HG02763 (cell line): Measurements from ENCODE around the gene MAGOHB.
"Not testable (repeated sequence)": the region's sequence is repeated elsewhere in the genome, so short reads cannot be mapped to it uniquely, and the experiment has no call there.

Source experiments
- ATAC-seq: cut with Tn5 transposase; IDR thresholded peaks from one replicate; pipeline ENCODE4 v1.9.1; 2021; ENCODE audit warnings: mild to moderate bottlenecking, moderate library complexity; ENCODE audit not compliant: unreplicated experiment

The MAGOHB gene

DNA sequence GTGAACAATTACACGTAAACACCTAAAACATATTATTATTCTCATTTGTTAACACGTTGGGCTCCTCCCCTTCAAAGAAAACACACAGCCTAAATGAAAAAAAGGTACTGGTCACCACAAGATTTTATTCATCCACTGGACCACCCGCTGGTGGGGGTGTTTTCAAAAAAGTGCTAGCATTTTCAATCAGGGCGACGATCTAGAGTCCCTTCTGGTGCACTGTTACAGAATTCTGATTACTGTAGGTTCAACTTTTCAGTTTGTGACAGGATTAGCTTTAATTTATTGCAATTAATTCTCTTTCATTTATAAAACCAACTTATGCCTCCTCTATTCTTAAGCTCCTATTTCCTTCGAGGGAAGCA is 443 bp downstream of the MAGOHB start:
- ATAC-seq: peak; percentile 4

DNA sequence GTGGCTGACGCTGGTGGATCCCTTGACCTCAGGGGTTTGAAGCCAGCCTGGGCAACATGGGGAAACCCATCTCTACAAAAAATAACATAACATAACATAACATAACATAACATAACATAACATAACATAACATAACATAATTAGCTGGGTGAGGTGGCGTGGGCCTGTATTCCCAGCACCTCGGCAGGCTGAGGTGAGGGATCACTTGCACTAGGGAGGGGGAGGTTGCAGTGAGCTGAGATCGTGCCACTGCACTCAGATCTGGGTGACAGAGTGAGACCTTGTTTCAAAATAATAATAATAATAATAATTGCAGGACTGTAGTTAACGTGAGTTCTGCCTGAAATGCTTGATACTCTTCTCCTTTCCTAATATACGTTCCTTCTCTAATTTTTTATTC is 1.3 kb downstream of the MAGOHB start:
- ATAC-seq: no peak

- ATAC-seq: not testable (repeated sequence)
Measured at GRCh38 chr12:10611258-10611657, 2.2 kb downstream of the MAGOHB start.

DNA sequence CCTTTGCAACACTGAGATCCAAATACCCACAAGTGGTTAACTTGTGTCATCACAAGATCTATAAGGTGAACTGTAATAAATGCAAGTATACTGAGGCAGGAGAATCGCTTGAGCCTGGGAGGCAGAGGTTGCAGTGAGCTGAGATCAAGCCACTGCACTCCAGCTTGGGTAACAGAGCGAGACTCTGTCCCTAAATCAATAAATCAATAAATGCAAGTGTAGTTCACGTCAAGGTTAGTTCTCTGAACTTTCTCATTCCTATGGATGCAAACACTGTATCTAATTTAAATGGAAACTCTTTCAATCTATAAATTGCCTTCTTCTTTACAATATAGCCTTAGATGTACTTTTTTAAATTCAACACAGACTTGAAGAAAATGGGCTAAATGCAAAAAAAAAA is 3.2 kb downstream of the MAGOHB start:
- no peak for ATAC-seq

- no peak for ATAC-seq
Measured at GRCh38 chr12:10607885-10608458, 5.4 kb downstream of the MAGOHB start.

- no peak for ATAC-seq
Measured at GRCh38 chr12:10601860-10602259, 11.5 kb downstream of the MAGOHB start.

DNA sequence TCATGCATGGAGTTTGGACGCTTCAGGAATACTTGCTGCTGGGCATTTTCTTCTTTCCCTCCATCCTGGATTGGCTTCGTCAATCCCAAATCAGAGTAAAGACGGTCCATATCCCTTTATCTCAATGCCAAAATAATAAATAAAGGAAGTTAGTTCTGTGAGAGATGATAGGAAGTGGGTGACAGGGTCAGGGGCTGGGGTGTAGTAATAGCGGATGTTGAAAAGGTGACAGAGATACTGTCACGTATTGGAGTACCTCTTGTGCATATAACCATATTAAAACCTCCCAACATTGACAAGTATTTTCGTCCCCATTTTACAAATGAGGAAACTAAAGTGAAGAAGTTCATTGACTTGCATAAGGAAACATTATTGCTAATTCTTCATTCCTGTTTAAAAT is 12.4 kb downstream of the MAGOHB start:
- no peak for ATAC-seq

DNA sequence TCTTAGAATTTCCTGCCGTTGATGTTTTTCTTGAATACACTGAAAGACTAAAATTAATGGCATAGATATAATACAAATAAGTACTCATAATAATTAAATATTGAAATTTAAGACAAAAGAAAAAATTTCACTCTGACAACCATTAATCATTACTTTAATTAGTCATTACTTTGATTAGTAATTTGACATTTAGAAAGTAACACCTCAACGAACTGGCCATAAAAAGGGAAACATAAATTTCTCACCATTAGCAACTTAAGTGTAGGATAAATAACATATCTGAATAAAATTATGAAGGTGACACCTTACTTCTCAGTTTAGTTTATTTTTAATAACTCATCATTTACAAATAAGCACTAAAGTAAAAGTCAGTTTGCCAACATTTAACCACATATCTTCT is 17.5 kb downstream of the MAGOHB start:
- no peak for ATAC-seq

DNA sequence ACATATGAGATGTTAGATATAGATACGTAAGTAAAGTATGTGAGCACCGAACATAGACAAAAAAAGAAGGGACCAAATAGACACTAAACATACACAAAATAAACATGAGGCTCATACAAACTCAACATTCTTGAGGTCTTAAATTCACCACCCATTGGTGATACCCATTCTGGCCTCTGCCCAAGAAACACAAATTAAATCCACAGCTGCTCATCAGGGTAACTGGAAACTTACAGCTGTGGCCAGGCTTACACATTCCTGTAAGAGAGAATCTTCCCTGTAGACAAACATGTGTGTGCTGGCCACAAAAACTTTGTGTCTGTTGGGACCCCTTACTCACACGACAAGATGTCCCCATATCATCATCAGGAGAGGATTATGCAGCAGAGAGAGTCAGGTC is 22.4 kb downstream of the MAGOHB start:
- no peak for ATAC-seq

DNA sequence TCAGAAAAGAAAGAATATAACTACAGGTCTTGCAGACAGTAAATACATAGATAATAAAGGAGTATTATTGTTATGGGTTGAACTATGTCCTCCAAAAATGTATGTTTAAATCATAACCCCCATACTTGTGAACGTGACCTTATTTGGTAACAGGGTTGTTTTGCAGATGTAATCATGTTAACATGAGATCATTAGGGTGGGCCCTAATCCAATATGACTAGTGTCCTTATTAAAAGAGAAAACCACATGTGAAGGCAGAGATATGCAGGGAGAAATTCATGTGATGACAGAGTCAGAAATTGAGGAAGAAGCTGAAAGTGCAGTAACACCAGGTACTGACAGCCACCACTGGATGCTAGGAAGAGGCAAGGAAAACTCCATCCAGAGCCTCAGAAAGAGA is 29.0 kb downstream of the MAGOHB start:
- ATAC-seq: no peak

DNA sequence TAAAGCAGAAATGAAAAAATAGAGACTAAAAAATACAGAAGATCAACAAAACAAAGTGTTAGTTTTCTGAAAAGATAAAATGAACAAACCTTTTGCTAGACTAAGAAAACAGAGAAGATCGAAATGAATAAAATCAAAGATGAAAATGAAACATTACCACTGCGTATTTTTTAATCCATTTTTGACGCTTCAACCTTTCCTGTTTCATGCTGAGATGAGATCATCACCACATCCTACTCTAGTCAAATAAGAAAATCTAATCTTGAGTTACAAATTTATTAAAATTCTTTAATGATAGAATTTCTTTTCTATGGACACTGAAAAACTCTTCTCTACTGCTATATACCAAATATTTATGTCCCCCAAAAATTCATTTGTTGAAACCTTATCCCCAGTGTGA is 30.7 kb downstream of the MAGOHB start:
- ATAC-seq: no peak

DNA sequence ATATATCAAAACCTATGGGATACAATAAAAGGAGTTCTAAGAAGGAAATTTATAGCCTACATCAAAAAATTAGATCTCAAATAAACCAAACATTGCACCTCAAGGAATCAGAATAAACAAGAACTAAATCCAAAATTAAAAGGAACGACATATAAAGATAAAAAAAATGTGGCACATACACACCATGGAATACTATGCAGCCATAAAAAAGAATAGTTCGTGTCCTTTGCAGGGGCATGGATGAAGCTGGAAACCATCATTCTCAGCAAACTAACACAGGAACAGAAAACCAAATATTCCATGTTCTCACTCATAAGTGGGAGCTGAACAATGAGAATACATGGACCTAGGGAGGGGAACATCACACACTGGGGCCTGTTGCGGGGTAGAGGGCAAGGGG is 31.3 kb downstream of the MAGOHB start:
- not testable (repeated sequence) for ATAC-seq

- no peak for ATAC-seq
Measured at GRCh38 chr12:10574307-10574706, 39.1 kb downstream of the MAGOHB start.

DNA sequence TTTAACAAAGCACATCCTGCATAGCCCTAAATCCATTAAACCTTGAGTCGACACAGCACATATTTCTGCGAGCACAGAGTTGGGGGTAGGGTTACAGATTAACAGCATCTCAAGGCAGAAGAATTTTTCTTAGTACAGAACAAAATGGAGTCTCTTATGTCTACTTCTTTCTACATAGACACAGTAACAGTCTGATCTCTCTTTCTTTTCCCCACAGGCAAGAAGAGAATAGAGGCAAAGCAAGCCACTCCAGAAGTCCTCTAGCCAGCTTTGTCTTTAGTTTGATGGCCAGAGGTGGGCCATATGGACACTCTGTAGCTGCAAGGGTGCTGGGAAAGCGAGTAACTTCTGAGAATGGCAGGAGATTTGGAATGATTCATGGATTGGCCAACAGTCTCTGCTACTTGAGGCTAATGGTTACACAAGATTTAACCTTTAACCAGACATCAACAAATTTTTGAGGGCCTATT is 41.4 kb downstream of the MAGOHB start:
- not testable (repeated sequence) for ATAC-seq

GRCh38 chr12:10571141-10571540 is 42.3 kb downstream of the MAGOHB start:
- no peak for ATAC-seq

DNA sequence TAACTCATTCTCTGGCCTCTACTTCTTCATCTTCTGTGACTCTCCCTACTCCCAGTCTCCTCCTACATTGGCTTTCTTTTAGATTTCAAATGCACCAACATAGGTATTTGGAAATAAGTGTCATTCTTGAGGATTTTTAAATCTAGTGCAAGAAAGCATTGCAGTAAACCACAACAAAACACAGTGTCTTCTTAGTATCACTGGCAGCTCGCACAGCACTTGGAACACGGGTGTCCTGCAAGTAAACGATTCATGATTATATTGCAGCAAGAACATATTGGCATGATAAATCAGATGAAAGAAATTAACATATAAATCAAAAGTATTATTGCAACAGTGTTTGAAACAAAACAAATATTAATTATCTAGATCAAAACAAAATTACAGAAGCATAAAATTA is 45.6 kb downstream of the MAGOHB start:
- ATAC-seq: no peak

GRCh38 chr12:10563966-10564365 is 49.4 kb downstream of the MAGOHB start:
- no peak for ATAC-seq

- no peak for ATAC-seq
Measured at GRCh38 chr12:10563002-10563401, 50.4 kb downstream of the MAGOHB start.

DNA sequence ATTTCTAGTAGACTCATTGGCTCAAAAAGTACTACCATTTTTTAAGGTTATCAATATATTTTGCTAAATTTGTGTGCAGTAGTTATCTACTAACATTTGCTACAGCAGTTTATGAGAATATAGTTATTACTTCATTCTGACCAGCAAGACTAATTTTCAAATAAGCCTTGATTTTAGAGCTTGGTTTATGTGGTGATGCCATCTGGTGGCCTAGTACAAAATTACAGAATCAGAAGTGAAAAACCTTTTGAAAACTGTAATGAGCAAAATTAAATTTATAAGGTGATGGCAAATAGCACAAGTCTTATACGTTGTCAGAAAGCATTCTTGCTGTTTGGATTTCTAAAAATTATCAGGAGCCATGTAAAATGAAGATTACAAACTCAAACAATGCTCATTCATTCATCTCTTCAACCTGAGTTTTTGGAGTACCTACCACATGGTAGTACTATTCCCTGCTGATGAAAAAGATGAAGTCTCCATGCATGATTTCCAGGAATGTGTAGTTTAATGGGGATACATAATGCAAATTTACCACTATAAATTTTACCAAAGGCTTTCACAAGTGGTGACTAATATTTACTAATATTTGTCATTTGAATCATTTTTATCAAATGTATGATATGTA is 51.0 kb downstream of the MAGOHB start:
- ATAC-seq: no peak

DNA sequence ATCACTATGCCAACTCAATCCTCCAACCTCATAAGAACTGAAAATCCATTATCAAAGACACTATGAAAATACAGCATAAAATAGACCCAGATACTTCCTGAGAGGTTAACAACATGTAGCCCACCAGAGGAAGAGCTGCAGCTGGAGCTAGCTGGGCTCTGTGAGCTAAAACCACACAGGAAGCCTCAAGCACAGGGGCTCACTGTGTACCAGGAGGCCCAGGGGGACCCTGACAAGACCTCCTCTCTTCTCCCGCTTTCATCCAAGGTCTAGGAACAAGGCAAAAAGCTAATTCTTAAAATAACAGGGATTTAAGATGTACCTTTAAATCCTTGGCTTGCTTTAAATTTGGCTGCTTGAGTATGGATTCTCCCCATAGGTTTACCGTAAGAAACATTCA is 54.2 kb downstream of the MAGOHB start:
- ATAC-seq: no peak

DNA sequence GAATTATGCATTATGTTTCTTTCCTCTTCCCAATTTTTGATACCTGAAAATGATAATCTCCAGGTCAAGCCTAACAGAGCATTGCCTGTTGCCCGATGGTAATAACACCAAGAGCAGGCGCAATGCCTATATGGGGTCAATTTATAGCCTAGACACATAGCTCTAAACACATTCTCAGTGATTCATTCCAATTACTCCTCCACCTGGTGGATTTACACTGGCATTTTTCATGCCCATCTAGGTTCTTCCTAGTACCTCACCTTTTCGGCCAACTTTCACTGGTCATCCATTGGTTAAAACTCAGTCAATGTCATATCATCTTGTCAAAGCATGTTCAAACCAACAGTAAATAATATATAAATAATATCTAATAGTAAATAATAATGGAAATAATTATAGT is 54.6 kb downstream of the MAGOHB start:
- ATAC-seq: no peak

GRCh38 chr12:10558301-10558700 is 55.1 kb downstream of the MAGOHB start:
- ATAC-seq: no peak

GRCh38 chr12:10557766-10558165 is 55.6 kb downstream of the MAGOHB start:
- no peak for ATAC-seq
